ENCODE measurements around the gene DMD. TPM values are rescaled to one million over a fixed set of nuclear protein-coding genes. Genes with fewer than 3 reads are reported as not detected.

Gene DMD
- total RNA-seq, 6 experiments from 2014 or later, result 18.7 to 43.4 (median 32.9) TPM

- H3K4me1 ChIP-seq, result no peaks in the 10 kb centered on the region
- H3K27ac ChIP-seq, result no peak overlapping the region
- no peak for TF ChIP-seq POLR2A (IDR thresholded peaks at IDR 0.05)
- TF ChIP-seq, protein P1, sequence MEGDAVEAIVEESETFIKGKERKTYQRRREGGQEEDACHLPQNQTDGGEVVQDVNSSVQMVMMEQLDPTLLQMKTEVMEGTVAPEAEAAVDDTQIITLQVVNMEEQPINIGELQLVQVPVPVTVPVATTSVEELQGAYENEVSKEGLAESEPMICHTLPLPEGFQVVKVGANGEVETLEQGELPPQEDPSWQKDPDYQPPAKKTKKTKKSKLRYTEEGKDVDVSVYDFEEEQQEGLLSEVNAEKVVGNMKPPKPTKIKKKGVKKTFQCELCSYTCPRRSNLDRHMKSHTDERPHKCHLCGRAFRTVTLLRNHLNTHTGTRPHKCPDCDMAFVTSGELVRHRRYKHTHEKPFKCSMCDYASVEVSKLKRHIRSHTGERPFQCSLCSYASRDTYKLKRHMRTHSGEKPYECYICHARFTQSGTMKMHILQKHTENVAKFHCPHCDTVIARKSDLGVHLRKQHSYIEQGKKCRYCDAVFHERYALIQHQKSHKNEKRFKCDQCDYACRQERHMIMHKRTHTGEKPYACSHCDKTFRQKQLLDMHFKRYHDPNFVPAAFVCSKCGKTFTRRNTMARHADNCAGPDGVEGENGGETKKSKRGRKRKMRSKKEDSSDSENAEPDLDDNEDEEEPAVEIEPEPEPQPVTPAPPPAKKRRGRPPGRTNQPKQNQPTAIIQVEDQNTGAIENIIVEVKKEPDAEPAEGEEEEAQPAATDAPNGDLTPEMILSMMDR (IDR thresholded peaks at IDR 0.05), result no peak
- intact Hi-C loops (cut with DNase I), result no loop called here
- H3K36me3 ChIP-seq, result no peaks in the 10 kb centered on the region
- DNase-seq, result no peak
- no peaks in the 10 kb centered on the region for H3K9me3 ChIP-seq
- H3K27me3 ChIP-seq, result no peaks in the 10 kb centered on the region
- no peak overlapping the region for H3K4me3 ChIP-seq
- no peak for ATAC-seq
- 65% methylated on average over 3 of the region's 3 CpGs for WGBS (ENCODE audit: insufficient coverage, low coverage, low lambda C conversion rate, missing lambda C conversion rate)
Observed at GRCh38 chrX:31547416-31547815, 1663.9 kb downstream of the DMD start.

DNA sequence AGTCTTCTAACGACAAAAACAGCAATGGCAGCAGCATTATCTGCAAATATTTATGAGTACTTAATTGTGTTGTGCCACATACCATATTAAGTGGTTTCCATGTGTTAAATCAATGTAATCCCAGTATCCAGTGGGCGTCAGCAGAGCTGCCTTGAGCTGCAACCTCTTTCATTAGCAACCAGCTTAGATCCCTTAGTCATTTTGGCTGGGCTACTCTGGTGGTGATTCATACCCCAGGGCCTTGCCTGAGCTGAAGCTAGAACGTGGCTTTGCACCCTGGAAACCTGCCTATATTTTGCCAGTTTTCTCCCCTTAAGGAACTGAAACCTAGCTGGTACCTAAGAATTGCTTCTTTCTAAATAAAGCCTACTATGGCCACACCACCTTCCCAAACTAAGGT lies 1665.2 kb downstream of the DMD start:
- Histone ChIP-seq H3K4me1 (no peaks in the 10 kb centered on the region), H3K9me3 (no peaks in the 10 kb centered on the region), H3K36me3 (no peaks in the 10 kb centered on the region), H3K4me3 (no peak overlapping the region), H3K27ac (no peak overlapping the region), H3K27me3 (no peaks in the 10 kb centered on the region)
- no peak for DNase-seq
- WGBS (ENCODE audit: insufficient coverage, low coverage, low lambda C conversion rate, missing lambda C conversion rate), result 64% methylated on average over 3 of the region's 3 CpGs
- intact Hi-C loops (cut with DNase I), result no loop called here
- ATAC-seq, result no peak
- TF ChIP-seq, protein P1 (IDR thresholded peaks at IDR 0.05), result no peak
- TF ChIP-seq POLR2A (IDR thresholded peaks at IDR 0.05), result no peak

DNA sequence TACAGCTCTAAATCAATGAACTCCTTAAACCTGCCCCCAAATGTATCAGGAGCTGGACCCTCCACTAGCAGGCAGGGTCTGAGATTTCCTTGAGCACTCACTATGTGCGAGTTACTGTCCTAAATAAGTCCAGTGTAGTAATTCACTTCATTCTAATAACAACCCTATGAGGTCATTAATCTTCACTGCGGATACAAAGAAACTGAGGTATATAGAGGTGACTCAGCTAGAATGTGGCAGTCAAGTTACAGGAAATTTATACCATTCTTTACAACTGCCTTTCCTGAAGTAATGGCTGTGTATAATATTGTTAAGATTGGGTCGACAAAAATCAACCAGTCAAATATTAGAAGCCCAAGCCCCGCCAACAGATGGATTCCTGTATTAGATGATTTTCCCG lies 1665.6 kb downstream of the DMD start:
- DNase-seq (no peak), ATAC-seq (no peak)
- Histone ChIP-seq H3K9me3 (no peaks in the 10 kb centered on the region), H3K27ac (no peak overlapping the region), H3K27me3 (no peaks in the 10 kb centered on the region), H3K4me3 (no peak overlapping the region), H3K4me1 (no peaks in the 10 kb centered on the region), H3K36me3 (no peaks in the 10 kb centered on the region)
- no peak for TF ChIP-seq POLR2A (IDR thresholded peaks at IDR 0.05)
- TF ChIP-seq, protein P1 (IDR thresholded peaks at IDR 0.05), result no peak
- intact Hi-C loops (cut with DNase I), result no loop called here
- 62% methylated on average over 3 of the region's 5 CpGs for WGBS (ENCODE audit: insufficient coverage, low coverage, low lambda C conversion rate, missing lambda C conversion rate)

DNA sequence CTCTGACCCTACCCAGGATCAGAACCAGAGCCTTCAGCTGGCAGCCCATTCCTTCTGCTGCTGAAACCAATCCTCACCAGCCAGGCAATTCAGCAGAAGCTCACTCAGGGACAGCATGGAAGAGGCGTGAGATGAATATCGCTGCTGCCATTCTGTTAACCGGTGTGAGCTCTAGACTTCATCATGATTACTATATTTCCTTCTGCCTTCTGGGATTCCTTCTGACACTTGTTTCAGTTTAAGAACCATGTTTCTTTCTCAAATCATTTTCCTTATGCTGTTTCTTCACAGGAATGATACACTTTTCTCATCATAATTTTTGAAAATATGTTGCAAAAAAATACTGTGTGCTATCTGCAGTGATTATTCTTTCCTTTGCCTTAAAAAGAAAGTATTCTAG lies 1666.2 kb downstream of the DMD start:
- intact Hi-C loops (cut with DNase I), result no loop called here
- Histone ChIP-seq H3K4me3 (no peak overlapping the region), H3K27ac (no peak overlapping the region), H3K36me3 (no peaks in the 10 kb centered on the region), H3K27me3 (no peaks in the 10 kb centered on the region), H3K9me3 (no peaks in the 10 kb centered on the region), H3K4me1 (no peaks in the 10 kb centered on the region)
- 58% methylated on average over 3 of the region's 3 CpGs for WGBS (ENCODE audit: insufficient coverage, low coverage, low lambda C conversion rate, missing lambda C conversion rate)
- no peak for TF ChIP-seq POLR2A (IDR thresholded peaks at IDR 0.05)
- TF ChIP-seq, protein P1 (IDR thresholded peaks at IDR 0.05), result no peak
- ATAC-seq (no peak), DNase-seq (no peak)

GRCh38 chrX:31543634-31544033 lies 1667.7 kb downstream of the DMD start:
- intact Hi-C loops (cut with DNase I), result no loop called here
- ATAC-seq (no peak), DNase-seq (no peak)
- Histone ChIP-seq H3K27me3 (no peaks in the 10 kb centered on the region), H3K4me3 (no peak overlapping the region), H3K36me3 (no peaks in the 10 kb centered on the region), H3K27ac (no peak overlapping the region), H3K4me1 (no peaks in the 10 kb centered on the region), H3K9me3 (no peaks in the 10 kb centered on the region)
- TF ChIP-seq POLR2A (IDR thresholded peaks at IDR 0.05), result no peak
- TF ChIP-seq, protein P1 (IDR thresholded peaks at IDR 0.05), result no peak
- WGBS (ENCODE audit: insufficient coverage, low coverage, low lambda C conversion rate, missing lambda C conversion rate), result 56% methylated on average over 3 of the region's 3 CpGs
